Endometrial microvascular endothelial cells (primary cell): ENCODE results near the gene KLK14. TPM values are rescaled to one million over a fixed set of nuclear protein-coding genes. Genes with fewer than 3 reads are reported as not detected.

Experiments used
- in situ Hi-C: cut with HindIII; loops from 2 replicates; pipeline ENCODE4 v1.10.0; 2017; ENCODE audit warnings: low sequenced_read_pairs, low pct_unique_long_range_greater_than_20kb; ENCODE audit errors: inconsistent ontology term
- total RNA-seq: library from RNA; depleted of rRNA; stranded (reverse); fragments of >200 nt; gene quantifications from one replicate; pipeline ENCODE4 v1.2.3, GENCODE V29; 2015; ENCODE audit errors: inconsistent ontology term

KLK14 gene
- total RNA-seq, result not detected

GRCh38 chr19:51082611-51083010 lies at the start of gene KLK14:
KLK14 (minus strand) TSS chr19:51082887; CDS start chr19:51082614, 273 bp downstream.
- in situ Hi-C loops, result no loop called here

GRCh38 chr19:51131780-51132680 lies 49.3 kb upstream of the KLK14 start:
- in situ Hi-C loops, result no loop called here

GRCh38 chr19:51129716-51130115 lies 47.0 kb upstream of the KLK14 start:
- in situ Hi-C loops, result no loop called here

- in situ Hi-C loops, result no loop called here
Observed at GRCh38 chr19:51128227-51128626, 45.5 kb upstream of the KLK14 start.

GRCh38 chr19:51127755-51128154 lies 45.1 kb upstream of the KLK14 start:
- in situ Hi-C loops, result no loop called here

GRCh38 chr19:51127032-51127431 lies 44.3 kb upstream of the KLK14 start:
- in situ Hi-C loops, result no loop called here

- in situ Hi-C loops, result no loop called here
Observed at GRCh38 chr19:51125421-51126075, 42.9 kb upstream of the KLK14 start.

GRCh38 chr19:51124729-51125128 lies 42.0 kb upstream of the KLK14 start, which contains the start of gene SIGLEC9:
SIGLEC9 (plus strand) TSS chr19:51124906; CDS start chr19:51124975, 69 bp downstream.
- in situ Hi-C loops, result no loop called here

GRCh38 chr19:51124216-51124615 lies 41.5 kb upstream of the KLK14 start:
- in situ Hi-C loops, result no loop called here

GRCh38 chr19:51123802-51124201 lies 41.1 kb upstream of the KLK14 start:
- in situ Hi-C loops, result no loop called here

- in situ Hi-C loops, result no loop called here
Observed at GRCh38 chr19:51123381-51123800, 40.7 kb upstream of the KLK14 start.

GRCh38 chr19:51122112-51122981 lies 39.7 kb upstream of the KLK14 start:
- in situ Hi-C loops, result no loop called here

- in situ Hi-C loops, result no loop called here
Observed at GRCh38 chr19:51121257-51121656, 38.6 kb upstream of the KLK14 start.

GRCh38 chr19:51120160-51120559 lies 37.5 kb upstream of the KLK14 start:
- in situ Hi-C loops, result no loop called here

- in situ Hi-C loops, result no loop called here
Observed at GRCh38 chr19:51119611-51120010, 36.9 kb upstream of the KLK14 start.

- in situ Hi-C loops, result no loop called here
Observed at GRCh38 chr19:51119101-51119500, 36.4 kb upstream of the KLK14 start.

- in situ Hi-C loops, result no loop called here
Observed at GRCh38 chr19:51116736-51117286, 34.1 kb upstream of the KLK14 start.

GRCh38 chr19:51114087-51114729 lies 31.5 kb upstream of the KLK14 start:
- in situ Hi-C loops, result no loop called here
